GM04503 (cell line): ENCODE results near the gene OR11H7.
"Not testable (repeated sequence)": the region's sequence is repeated elsewhere in the genome, so short reads cannot be mapped to it uniquely, and the experiment has no call there.

Experiments used
- DNase-seq: peaks from one replicate; pipeline ENCODE4 v3.0.0-alpha.2; 2012; ENCODE audit warnings: low read depth

OR11H7 gene

GRCh38 chr14:20278414-20278813 is 49.6 kb downstream of the OR11H7 start:
- DNase-seq = no peak

GRCh38 chr14:20280265-20280664 is 51.5 kb downstream of the OR11H7 start:
- DNase-seq = not testable (repeated sequence)
